Kasumi-1 (cell line): Measurements from ENCODE around the gene NXT1.

Source experiments
- DNase-seq, 2 experiments: peaks; one replicate each; lab custom pipeline; 2025; lab: John Stamatoyannopoulos, UW

NXT1 gene

DNA sequence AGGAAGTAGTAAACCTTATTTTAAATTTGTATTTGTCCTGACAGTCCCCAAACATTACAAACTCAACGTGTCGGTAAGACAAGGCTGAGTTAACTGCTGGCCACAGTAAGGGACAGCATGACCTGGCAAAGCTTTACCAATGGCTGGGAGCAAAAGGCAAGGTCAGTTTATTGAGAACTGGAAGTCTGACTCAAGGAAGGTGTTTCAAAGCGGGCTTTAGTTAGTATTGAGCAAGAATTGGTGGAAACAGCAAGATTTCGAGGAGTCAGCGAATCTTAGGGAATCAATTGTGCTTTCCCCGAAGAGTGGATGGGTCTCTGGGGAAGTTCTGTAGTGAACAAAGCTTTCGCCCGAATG is 10.5 kb downstream of the NXT1 start:
- DNase-seq: peak in 1 of 2 experiments; percentile 26

DNA sequence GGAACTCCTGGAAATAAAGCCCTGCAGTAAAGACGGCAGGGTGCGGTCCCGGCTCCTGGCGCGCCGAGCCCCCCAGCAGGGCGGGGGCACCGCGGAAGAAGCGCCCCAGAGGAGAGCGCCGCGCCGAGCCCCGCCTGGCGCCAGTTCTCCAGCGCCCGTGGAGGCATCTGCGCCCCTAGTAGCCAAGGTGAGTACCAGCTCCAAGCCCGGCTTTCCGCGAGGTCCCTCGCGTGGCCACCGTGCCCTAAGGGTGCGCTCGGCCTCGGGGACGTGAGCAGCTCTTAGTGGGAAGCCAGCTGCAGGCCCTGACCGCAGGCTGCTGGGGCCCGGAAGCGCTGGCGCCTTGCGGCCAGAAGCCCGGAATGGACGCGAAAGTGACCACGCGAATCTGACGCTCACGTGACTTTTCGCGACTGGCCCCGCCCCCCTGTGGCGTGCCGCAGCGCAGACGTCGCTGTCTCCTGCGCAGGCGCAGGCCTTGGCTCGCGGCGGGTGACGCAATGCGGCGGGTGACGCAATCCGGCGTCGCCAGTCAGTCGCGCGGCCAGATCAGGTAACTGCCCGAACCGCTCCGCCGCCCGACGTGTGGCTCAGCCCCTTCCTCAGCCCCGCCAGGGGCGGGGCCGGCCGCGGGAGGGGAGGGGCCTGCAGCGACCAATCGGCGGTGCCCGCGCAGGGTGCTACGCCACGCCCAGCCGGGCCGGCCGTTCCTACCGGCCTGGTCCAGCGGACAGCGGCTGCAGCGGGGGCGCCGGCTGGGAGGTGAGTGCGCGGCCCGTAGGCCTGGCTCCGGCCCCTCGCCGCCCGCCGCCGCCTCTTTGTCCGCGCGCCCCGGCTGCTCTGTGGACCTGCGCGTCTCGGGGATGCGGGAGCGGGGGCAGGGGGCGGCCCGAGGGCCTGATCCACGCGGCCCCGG is 11.1 kb downstream of the NXT1 start, which contains the start of gene GZF1:
GZF1 (plus strand) TSS at position 707 of the 916 bp plus-strand sequence. CDS start 2,202 bp downstream, outside the sequence.
- DNase-seq: peak; percentile 94

DNA sequence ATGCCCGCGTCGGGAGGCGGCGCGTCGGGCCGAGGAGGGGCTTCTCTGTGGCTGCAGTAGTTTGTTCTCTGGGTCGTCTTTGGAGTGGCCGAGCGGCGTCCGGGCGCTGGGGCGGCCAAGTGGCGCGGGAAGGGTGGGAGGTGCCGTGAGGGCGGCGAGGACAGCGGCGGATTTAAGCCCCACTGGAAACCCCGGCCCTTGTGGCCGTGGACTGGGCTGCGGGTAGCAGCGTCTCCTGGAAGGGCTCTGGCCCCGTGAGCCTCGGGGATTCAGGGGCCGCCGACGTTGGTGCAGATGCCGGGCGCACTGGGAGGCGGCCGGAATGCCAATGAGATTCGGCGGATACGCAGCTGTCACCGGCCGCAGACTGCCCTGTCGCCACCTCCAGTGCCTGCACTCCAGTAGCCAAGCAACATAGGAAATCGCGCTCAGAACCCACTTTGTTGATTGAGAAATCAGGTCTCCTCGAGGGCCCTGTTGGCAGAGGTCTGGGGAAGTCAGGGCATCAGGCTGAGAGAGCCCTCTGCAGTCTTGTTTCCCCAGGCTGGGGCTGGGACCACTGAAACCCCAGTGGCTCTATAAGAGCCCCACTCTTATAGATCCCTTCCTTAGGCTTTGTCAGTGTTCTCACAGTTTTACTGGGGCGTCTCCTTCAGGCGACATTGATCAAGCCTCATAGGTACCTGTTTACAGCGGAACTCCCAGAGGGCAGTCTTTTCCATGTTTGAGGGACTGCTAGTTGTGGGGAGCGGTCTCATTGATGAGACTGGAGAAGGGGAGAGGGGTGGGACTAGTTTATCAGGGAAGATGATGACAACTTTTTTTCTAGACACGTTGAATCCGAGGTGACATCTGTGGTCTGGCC is 12.0 kb downstream of the NXT1 start:
- peak; percentile 27 to 28 for DNase-seq

DNA sequence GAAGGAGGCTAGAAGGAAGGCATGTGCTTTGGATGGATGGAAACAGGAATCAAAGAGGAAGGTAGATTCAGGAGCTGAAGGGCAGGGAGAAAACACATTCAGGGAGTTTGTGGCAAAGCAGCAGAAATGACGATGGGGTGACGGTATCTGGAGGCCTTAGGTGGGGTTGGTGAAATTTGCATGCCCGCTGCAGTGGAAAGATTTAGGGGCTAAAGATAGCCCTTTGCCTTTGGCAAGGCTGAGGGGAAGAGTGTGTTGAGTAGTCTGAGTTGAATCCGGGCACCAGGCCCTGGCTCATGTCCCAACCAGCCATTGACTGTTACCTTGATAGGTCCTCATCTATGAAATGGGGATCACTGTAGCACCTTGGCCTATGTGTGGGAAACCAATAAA is 12.7 kb downstream of the NXT1 start:
- no peak for DNase-seq

DNA sequence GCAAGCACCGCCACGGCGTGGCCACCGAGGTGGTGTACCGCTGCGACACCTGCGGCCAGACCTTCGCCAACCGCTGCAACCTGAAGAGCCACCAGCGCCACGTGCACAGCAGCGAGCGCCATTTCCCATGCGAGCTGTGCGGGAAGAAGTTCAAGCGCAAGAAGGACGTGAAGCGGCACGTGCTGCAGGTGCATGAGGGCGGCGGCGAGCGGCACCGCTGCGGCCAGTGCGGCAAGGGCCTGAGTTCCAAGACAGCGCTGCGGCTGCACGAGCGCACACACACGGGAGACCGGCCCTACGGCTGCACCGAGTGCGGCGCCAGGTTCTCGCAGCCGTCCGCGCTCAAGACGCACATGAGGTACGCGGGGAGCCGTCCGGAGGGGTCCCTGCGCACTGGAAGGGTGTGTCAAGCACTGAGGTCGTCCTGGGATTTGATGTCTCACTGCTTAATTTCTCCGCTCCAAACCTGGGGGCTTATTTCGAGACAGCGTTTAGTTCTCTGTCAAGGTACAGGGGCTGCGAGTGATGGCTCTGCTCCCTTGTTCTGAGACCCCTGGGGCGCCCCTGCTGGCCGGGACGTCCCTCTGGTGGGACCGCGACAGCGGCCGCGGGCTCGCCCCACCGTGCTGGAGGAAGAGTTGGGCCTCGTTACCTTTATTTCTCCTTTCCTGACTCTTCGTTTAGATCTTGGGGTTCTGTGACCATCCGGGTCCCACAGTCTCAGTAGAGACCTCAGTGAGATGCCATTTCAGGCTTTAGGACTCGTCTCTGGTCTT is 15.0 kb downstream of the NXT1 start:
- DNase-seq: no peak

DNA sequence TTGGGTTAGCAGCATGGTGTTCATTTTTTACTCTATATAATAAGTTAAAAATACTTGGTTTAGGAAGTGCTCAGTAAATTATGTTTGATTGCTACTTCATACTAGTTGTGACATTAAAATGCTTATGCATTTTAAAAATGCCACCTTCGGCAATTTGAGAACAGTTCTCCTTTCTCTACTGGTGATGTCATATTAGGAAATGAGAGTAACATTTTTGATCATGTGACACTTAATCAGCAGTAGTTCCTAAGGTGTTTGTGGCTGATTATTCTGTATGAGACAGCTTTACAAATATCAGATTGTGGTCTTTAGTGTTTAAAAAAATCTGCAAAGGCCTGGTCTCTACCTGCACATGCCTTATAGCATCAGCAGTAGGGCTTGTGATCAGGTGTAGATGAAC is 15.8 kb downstream of the NXT1 start:
- DNase-seq: no peak

DNA sequence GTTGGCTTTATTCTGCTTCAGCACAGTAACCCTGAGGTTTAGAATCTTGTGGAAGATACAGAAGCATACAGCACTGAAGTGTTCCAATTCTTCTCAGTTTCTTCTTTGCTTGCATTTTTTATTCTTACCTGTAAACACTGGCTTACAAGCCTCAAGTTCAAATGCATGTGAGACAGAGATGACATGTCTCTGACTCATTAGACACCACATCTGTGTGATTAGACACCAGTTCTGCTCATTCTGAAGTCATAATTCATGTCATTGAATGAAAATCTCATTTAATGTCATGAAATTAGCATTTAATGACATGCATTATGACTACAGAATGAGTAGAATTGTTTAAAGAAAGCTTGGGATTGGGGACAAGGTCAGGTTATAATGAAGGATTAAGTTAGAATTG is 17.2 kb downstream of the NXT1 start:
- no peak for DNase-seq

DNA sequence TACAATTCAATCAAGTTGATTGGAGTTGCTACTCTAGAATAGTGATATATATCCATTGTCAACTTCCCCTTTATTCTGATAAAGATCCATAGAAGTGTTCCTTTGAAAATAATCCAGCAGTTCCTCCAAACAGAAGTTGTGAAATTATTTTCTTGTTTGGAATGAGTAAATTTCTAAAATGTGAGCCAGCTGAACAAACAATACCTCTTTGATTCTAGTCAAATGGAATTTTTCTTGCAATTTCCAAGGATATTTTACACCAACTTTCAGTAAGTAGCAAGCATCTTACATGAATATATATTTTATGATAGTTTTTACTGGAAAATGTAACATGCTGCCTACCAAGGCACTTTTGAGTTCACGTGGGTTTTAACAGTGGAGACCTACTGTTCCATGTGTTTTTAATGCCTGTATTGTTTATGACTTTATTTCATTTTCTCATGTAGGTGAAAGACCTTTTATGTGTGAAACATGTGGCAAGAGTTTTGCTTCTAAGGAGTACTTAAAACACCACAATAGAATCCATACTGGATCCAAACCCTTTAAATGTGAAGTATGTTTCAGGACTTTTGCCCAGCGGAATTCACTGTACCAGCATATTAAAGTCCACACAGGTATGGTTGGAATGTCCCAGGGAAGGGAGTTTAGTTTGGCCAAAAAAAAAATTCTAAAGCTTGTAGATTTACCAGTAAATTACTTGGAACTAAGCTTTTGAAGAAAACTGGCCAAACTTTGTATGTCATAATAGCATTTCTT is 17.9 kb downstream of the NXT1 start:
- DNase-seq: no peak

DNA sequence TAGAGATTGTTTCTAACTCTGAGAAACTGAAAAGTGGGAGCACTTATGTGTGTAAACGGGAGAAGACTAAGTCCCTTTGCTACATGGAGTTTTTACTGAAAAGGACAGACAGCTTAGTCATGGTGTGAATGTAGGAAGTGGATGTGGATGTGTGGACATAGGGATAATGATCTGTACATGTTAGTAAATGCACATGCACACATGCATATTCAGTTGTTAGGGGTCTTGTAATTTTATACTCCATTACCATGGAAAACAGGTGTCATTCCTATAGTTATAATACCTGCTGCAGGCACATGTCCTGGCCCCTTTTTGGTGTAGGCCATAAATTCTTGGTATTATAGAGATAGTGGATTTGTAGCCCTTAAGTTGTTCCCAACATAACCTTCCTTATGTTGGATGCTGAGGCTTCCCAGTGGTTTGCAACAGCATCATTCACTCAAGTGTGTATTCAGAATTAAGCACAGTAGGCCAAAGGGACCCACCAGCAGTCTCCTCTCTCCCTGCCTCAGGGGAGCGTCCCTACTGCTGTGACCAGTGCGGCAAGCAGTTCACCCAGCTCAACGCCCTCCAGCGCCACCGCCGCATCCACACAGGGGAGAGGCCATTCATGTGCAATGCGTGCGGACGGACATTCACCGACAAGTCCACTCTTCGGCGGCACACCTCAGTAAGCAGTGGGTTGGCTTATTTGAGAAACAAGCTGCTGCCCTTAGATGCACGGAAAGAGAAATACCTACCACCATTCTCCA is 18.7 kb downstream of the NXT1 start:
- no peak for DNase-seq

DNA sequence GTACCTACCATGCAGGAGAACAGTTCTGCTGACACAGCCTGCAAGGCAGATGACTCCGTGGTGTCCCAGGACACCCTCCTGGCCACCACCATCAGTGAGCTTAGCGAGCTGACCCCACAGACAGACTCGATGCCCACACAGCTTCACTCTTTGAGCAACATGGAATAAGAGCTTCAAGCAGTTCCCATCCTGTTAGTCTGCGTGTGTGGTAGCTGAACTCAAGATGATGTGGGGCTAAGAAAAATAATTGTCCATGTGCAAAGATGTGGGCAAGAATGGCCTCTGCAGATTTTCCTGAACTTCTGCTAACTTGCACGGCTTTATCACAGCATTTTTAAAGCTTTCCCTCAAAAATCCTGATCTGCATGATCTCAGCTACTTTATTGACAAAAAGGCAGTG is 19.7 kb downstream of the NXT1 start:
- DNase-seq: no peak

DNA sequence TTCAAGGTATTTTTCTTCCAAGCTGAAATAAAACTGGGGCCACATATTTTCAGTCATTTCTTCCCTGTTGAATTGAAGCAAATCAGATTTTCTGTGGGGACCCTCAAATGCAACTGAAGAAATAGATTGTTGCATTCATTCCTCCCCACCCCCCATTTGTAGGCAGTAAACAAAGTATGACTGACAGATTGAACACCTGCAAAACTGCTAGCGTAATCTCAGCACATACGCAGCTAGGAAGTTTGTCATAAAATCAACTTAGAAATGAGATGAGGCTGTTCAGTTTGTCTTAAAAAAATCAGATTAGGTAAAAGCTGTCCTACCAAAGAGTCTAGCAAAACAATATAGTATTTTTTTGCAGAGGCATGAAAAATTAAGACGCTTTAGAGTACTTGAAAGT is 20.3 kb downstream of the NXT1 start:
- DNase-seq: no peak

DNA sequence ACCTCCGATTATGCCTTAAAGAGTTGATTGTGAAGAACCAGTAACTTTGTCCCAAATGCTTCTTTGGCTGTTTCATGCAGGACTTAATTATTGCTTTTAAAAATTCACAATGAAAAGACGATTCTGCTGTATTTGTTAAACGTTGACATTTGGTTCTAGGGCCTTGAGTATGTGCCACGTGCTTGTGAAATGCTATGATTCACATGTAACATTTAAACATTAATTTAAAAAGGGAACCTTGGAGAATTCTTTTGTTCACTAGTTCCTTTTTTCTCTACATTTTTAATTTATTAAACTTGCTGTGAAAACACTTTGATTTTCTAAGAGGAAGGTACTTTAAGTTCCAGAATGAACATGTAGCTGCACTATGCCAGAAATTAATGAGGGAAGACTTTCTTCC is 20.9 kb downstream of the NXT1 start:
- no peak for DNase-seq

DNA sequence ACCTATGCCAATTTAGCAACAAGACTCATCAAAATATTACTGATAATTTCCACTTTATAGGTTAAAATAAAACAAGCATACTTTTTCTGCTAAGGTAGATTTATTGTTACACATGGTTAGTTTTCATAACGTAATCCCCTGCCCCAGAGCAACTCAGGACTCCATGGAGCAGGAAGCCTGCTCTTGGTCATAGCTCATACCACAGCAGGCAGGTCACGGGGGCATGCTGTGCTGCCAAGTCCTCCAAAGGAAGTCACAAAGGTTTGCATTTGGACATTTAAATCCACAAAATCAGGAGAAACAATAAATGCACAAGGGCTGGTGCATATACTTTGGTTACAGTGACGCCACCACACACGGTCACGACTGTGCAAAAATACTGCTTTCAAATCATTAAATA is 23.9 kb downstream of the NXT1 start:
- DNase-seq: no peak

DNA sequence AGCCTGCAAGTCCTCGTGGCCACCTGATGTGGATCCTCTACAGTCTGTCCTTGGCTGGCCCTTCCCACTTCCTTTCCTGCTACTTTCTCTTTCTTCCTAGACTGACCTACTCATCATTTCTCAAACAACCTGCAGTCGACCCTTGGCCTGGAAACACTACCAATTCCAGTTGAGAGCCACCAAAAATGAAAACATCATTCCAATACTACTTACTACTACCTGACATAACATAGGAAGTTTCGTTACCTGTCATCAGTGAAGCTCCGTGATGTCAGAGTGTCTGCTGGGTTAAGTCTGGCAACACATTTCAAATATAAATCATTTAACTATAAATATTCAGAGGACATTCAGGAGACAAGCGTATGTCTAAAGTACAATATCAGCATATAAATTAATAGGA is 25.2 kb downstream of the NXT1 start:
- no peak for DNase-seq

DNA sequence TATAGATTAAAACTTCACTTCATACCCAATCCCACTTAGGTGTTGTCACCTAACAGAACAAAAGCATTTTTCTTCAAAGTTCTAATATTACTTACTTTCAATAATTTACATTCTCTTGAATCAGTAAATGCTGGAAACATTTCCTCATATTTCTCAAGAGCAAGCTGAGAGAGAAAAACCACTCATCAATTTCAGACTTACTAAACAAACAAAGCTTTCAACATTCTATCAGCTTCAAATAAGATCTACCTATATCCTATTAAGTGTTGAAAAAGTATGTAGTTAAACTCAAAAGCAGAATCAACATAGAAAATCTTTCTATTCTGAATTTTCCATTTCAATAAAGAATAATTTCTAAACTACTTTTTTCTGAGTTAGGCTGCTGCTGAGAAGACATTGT is 29.2 kb downstream of the NXT1 start:
- no peak for DNase-seq

DNA sequence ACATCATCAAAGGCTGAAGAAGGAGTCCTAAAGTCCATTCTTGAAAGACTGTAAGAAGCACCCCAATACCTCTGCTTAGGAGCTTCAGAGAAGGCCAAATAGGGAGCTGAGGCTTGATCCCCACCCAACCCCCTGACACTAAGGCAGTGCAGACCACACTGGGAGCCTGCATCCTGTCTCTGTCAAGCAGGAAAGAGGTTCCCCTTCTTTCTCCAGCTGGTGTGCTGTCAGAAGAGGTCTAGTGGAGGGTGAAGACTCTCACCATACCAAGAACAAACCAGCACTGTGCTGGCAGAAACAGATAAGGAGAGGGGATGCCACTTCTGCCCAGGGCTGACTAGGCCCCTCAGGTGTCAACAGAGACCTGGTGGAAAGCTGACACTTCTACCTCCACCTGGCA is 31.3 kb downstream of the NXT1 start:
- peak; percentile 88 to 93 for DNase-seq

DNA sequence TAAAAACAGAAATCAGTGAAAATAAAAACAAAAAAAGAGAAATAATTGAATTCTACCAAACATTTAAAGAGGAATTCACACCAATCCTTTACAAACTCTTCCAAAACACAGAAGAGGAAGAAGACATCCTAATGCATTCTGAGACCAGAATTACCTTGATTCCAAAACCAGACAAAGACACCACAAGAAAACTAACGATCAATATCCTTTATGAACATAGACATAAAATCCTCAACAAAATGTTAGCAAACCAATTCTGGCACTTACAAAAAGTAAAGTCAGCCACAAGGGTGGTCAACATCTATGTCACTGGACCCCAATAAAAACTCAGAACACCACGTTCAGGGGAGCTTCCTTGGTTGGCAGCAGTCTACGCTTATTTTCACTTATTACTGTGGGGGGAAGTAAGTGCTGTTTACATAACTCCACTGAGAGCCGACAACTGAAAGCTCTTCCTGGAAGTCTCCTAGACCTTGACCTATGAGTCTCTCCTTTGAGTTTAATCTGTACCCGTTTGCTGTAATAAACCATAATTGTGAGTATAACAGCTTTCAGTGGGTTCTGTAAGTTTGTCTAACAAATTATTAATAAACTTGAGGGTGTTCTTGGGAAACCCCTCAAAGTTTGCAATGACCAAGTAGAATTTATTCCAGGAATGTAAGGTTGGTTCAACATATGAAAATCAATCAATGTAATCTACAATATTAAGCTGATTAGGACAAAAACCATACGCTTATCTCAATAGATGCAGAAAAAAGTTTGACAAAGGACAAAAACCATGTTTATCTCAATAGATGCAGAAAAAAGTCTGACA is 35.9 kb downstream of the NXT1 start:
- DNase-seq: no peak

DNA sequence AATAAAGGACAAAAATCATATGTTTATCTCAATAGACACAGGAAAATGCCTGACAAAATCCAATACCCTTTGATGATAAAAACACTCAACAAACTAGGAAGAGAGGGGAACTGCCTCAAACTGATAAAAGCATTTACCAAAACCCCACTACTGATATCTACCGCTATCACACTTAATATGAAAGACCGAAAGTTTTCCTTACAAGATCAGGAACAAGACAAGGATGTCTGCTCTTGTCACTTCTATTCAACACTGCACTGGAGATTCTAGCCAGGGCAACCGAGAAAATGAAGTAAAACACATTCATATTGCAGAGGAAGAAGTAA is 36.5 kb downstream of the NXT1 start:
- DNase-seq: no peak

DNA sequence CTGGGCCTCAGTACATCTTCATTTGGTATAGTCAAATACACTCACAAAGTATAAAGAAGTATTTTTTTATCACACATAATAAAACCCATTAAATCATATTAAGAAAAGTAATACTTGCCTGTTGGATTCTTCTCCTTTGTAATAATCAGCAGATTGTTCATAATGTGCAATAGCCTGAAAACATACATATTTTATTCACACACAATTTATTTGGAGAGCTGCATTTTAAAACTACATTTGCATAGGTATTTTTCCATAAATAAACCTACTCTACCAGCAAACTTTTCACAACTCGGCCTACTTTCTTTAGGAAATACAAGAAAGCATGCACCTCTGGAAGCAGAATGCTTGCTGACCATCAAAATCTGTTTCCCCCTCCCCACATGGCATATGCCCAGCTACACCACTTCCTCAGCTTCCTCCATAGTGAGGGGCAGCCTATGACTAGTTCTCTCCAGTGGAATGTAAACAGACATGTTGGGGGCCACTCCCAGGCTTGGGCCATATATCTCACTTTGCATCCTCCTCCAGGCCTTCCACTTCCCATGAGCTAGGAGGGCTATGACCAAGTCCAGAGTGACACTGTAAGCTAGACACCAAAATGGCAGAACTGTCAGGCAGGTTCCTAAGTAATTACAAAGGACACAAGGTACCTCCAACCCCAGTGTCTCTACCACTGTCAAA is 39.6 kb downstream of the NXT1 start:
- DNase-seq: no peak
